Cortex of kidney (tissue), 1 donor: ENCODE results near the gene EFNA5.

ENCODE experiments used
- DNase-seq: peaks from one replicate; lab custom pipeline; 2025; lab: John Stamatoyannopoulos, UW

The EFNA5 gene

GRCh38 chr5:107670932-107671741 is at the start of gene EFNA5:
EFNA5 (minus strand) TSS chr5:107670937.
- DNase-seq = no peak

- DNase-seq = no peak
Observed at GRCh38 chr5:107719034-107719606, 48.4 kb upstream of the EFNA5 start.

GRCh38 chr5:107717816-107718215 is 47.1 kb upstream of the EFNA5 start:
- DNase-seq = no peak

- no peak for DNase-seq
Observed at GRCh38 chr5:107713228-107713627, 42.5 kb upstream of the EFNA5 start.

GRCh38 chr5:107712359-107712870 is 41.7 kb upstream of the EFNA5 start:
- DNase-seq = no peak

- DNase-seq = no peak
Observed at GRCh38 chr5:107705402-107706014, 34.8 kb upstream of the EFNA5 start.

- DNase-seq = no peak
Observed at GRCh38 chr5:107704681-107705401, 34.1 kb upstream of the EFNA5 start.

- no peak for DNase-seq
Observed at GRCh38 chr5:107700481-107700880, 29.7 kb upstream of the EFNA5 start.

GRCh38 chr5:107699425-107699824 is 28.7 kb upstream of the EFNA5 start:
- no peak for DNase-seq

- DNase-seq = no peak
Observed at GRCh38 chr5:107698286-107698685, 27.5 kb upstream of the EFNA5 start.

- no peak for DNase-seq
Observed at GRCh38 chr5:107696498-107696897, 25.8 kb upstream of the EFNA5 start.

GRCh38 chr5:107696080-107696479 is 25.3 kb upstream of the EFNA5 start:
- DNase-seq = no peak

GRCh38 chr5:107687937-107688336 is 17.2 kb upstream of the EFNA5 start:
- no peak for DNase-seq

- DNase-seq = no peak
Observed at GRCh38 chr5:107687404-107687803, 16.7 kb upstream of the EFNA5 start.

GRCh38 chr5:107682533-107682932 is 11.8 kb upstream of the EFNA5 start:
- DNase-seq = no peak

- DNase-seq = no peak
Observed at GRCh38 chr5:107680799-107681198, 10.1 kb upstream of the EFNA5 start.

GRCh38 chr5:107680099-107680498 is 9.4 kb upstream of the EFNA5 start:
- no peak for DNase-seq

GRCh38 chr5:107676702-107677101 is 6.0 kb upstream of the EFNA5 start:
- DNase-seq = no peak

GRCh38 chr5:107675201-107675600 is 4.5 kb upstream of the EFNA5 start:
- DNase-seq = no peak

GRCh38 chr5:107674655-107675054 is 3.9 kb upstream of the EFNA5 start:
- no peak for DNase-seq

- no peak for DNase-seq
Observed at GRCh38 chr5:107673368-107674136, 2.8 kb upstream of the EFNA5 start.

- no peak for DNase-seq
Observed at GRCh38 chr5:107673039-107673367, 2.3 kb upstream of the EFNA5 start.
